Pancreas (tissue), 10 donors: Measurements from ENCODE around the gene IL17B. TPM values are rescaled to one million over a fixed set of nuclear protein-coding genes. Genes with fewer than 3 reads are reported as not detected.

Source experiments
- ATAC-seq, 4 donors: fragments of 200-7000 bp; cut with Tn5 transposase; one replicate each; pipeline versions ENCODE4 v1.8.0 to v1.9.1; 2020; ENCODE audit warnings: mild to moderate bottlenecking in 4 of 4, moderate library complexity in 4 of 4
- DNase-seq, 6 donors: peaks; one replicate each; pipeline ENCODE4 v3.0.0-alpha.2; 2020
- FAIRE-seq: peaks from 2 replicates; lab custom pipeline; 2012; peaks lifted over from hg19 to GRCh38; lab: Jason Lieb, UNC
- H3K27ac ChIP-seq, 4 donors: fragments of 200-600 bp; sonication (generic); 1 replicate in 3 of 4; 2 replicates in 1 of 4; pipeline versions ENCODE4 v1.5.0 to v1.8.0; 2020
- H3K27me3 ChIP-seq, 4 donors: fragments of 200-600 bp; one replicate each; pipeline ENCODE4 v1.8.0; 2021
- H3K36me3 ChIP-seq, 3 donors: fragments of 200-600 bp; sonication (generic) in 1 of 3; one replicate each; pipeline versions ENCODE4 v1.5.0 to v1.8.0; 2020 to 2021
- H3K4me1 ChIP-seq, 3 donors: fragments of 200-600 bp; one replicate each; pipeline ENCODE4 v1.8.0; 2021
- H3K4me3 ChIP-seq, 4 donors: fragments of 200-600 bp; sonication (generic) in 2 of 4; one replicate each; pipeline versions ENCODE4 v1.5.0 to v1.8.0; 2020 to 2021
- H3K9me3 ChIP-seq, 4 donors: fragments of 200-600 bp; one replicate each; pipeline ENCODE4 v1.8.0; 2021
- WGBS, 2 donors: extraction: QIAGEN DNeasy Blood & Tissue Kit; methylation state at CpG; one replicate each; pipeline ENCODE4 v1.1.7; 2013; 5-methylcytosine and 5-hydroxymethylcytosine counted together
- intact Hi-C, 3 donors: fragments of 100-400 bp; cut with DNase I; formaldehyde crosslinking; loops; one replicate each; pipeline versions ENCODE4 v1.11.1 to v1.14.2; 2022
- polyA plus RNA-seq, 2 donors: library from polyadenylated mRNA; stranded (reverse); fragments of 200-250 nt; gene quantifications; one replicate each; pipeline ENCODE4 v1.2.3, GENCODE V29; 2013
- total RNA-seq, 6 donors: library from RNA; stranded (reverse); fragmentation: NEBNext Ultra II Directional in 4 of 6; extraction: Animal tissue kit (Norgen Biotek cat#: 25700) in 4 of 6; gene quantifications; one replicate each; pipeline versions ENCODE4 v1.2.1 to v1.2.4, GENCODE V29; 2021 to 2023
- TF ChIP-seq, protein P1 (sequence below), 4 donors: fragments of 200-600 bp; sonication (generic) in 3 of 4; IDR thresholded peaks; one replicate each; pipeline versions ENCODE4 v1.5.0 to v1.8.0; 2021; ENCODE audit warnings: antibody characterized with exemption in 4 of 4
- donor health status: healthy with polysubstance abuse.
- donor health status: DM: no; HTN: no; CAD: no; lungs with moderate emphysema.
- donor health status: DM: no; HTN: no; CAD: no.
- donor health status: control.
- donor health status: control.
- donor health status: Bipolar disorder and iron deficiency.
- donor health status: DM: yes; HTN: yes; CAD: no.
- donor health status: DM: no; HTN: no; CAD: no.
- donor health status: DM: no; HTN: no; CAD: no.
- donor health status: DM: yes; HTN: yes; CAD: no.

The IL17B gene
- total and polyA plus RNA-seq, 8 donors = not detected

DNA sequence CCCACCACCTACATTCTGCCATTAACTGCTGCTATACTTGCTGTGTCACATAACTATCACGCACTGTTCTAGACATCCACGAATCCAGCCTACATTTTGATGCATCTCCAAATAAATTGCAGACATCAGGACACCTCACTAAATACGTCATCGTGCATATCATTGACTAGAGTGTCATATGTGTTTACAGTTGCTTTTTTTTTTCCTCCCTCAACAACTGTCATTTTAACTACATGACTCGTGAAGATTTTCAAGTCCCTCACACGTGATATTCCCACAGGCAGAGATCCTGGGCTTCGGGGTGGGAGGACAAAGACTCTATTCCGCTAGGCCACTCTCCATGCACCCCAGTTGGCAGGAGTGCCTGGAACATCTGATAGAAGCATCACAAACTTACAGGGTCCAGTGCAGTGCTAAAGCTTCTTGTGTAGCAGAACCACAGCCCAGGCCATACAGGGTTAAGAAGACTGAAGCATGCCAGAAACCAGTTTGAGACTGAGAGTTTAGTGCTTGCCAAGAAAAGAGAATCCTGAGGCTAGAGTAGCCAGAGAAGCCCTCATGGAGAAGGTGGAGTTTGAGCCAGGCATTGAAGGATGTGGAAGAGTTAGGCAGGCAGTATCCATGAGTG lies 20.1 kb downstream of the IL17B start:
- peaks cover 0 to 5% (median 0%) of the 10 kb centered on the region in 3 donors for H3K4me1 ChIP-seq
- TF ChIP-seq, protein P1, sequence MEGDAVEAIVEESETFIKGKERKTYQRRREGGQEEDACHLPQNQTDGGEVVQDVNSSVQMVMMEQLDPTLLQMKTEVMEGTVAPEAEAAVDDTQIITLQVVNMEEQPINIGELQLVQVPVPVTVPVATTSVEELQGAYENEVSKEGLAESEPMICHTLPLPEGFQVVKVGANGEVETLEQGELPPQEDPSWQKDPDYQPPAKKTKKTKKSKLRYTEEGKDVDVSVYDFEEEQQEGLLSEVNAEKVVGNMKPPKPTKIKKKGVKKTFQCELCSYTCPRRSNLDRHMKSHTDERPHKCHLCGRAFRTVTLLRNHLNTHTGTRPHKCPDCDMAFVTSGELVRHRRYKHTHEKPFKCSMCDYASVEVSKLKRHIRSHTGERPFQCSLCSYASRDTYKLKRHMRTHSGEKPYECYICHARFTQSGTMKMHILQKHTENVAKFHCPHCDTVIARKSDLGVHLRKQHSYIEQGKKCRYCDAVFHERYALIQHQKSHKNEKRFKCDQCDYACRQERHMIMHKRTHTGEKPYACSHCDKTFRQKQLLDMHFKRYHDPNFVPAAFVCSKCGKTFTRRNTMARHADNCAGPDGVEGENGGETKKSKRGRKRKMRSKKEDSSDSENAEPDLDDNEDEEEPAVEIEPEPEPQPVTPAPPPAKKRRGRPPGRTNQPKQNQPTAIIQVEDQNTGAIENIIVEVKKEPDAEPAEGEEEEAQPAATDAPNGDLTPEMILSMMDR (IDR thresholded peaks at IDR 0.05) = no peak
- no peak for FAIRE-seq
- H3K27me3 ChIP-seq = no peaks in the 10 kb centered on the region
- WGBS, 2 donors = 82 to 86% methylated on average over 8 of the region's 8 CpGs
- no peak overlapping the region for H3K27ac ChIP-seq
- intact Hi-C loops = no loop called here
- ATAC-seq = no peak
- DNase-seq = no peak
- no peaks in the 10 kb centered on the region for H3K9me3 ChIP-seq
- H3K4me3 ChIP-seq = no peak overlapping the region
- no peaks in the 10 kb centered on the region for H3K36me3 ChIP-seq

- H3K27me3 ChIP-seq = no peaks in the 10 kb centered on the region
- ATAC-seq = peak; percentile 26 to 48 (median 39)
- no peaks in the 10 kb centered on the region for H3K9me3 ChIP-seq
- peak overlapping the region in 2 of 4 donors; percentile 29 to 33 for H3K27ac ChIP-seq
- 1% methylated on average over 16 to 18 of the region's 18 CpGs for WGBS, 2 donors
- peak overlapping the region; percentile 63 to 86 (median 73) for H3K4me3 ChIP-seq
- DNase-seq = peak in 5 of 6 donors; percentile 39 to 78 (median 60)
- peaks cover 0 to 5% (median 0%) of the 10 kb centered on the region in 3 donors for H3K4me1 ChIP-seq
- TF ChIP-seq, protein P1 (IDR thresholded peaks at IDR 0.05) = no peak
- peaks cover 0 to under 1% (median 0%) of the 10 kb centered on the region in 3 donors for H3K36me3 ChIP-seq
- FAIRE-seq = no peak
- intact Hi-C loops = no loop called here
Observed at GRCh38 chr5:149358294-149358651, 20.8 kb downstream of the IL17B start.

DNA sequence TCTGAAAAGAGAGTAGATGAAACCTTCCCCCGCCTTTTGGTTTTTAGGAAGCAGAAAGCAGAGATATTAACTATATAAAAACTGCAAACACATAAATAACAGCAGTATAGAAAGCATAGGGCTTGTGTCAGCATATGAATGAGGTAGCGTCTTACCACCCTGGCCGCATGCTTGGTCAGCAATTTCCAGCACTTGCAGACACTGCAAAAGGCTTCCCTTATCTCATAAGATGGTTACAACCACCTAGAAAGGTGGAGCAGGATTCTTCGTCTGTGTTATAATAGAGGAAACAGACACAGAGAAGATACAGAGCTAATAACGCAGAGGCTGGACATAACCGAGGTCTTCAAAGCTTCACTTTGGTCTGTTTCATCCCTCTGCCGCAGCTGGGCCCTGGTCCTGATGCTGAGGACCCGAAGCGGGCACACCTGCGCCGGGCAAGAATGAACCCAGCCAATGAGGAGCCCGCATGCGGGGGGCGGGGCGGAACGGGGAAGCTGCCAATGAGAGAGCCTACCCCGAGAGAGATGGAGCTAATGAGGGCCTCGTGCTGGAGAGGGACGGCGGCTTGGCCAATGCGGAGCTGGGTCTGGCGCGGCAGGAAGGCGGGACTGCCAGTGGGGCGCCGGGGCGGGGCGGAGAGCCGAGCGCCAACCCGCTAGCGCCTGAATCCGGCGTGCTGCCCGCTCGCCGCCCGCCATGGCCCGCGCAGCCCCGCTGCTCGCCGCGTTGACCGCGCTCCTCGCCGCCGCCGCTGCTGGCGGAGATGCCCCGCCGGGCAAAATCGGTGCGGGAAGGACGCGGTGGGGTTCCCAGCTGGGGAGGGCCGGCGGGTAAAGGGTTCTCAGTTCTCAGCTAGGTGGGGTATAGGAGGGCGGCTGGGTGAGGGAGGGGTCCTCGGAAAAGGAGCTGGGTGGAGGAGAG lies 21.5 kb downstream of the IL17B start, which contains the start of gene PCYOX1L:
Gene PCYOX1L (plus strand): TSS at position 677 of the 924 bp plus-strand sequence. CDS start 23 bp downstream, at position 700.
- FAIRE-seq = no peak
- peak within 1 kb of the TSS in 2 of 4 donors; percentile 29 to 33 for H3K27ac ChIP-seq
- intact Hi-C loops = no loop called here

DNA sequence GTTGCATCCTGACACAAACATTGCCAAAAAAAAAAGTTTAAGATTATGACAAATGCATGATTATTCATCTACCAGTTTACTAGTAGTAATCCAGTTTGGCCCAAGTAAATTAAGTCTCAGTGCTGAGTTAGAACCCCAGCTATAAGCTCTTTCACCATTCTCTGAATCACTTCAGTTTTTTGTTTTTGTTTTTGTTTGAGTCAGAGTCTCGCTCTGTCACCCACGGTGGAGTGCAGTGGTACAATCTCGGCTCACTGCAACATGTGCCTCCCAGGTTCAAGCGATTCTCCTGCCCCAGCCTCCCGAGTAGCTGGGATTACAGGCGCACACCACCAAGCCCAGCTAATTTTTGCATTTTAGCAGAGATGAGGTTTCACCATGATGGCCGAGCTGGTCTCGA lies 22.7 kb downstream of the IL17B start:
- Histone ChIP-seq H3K27me3 (no peaks in the 10 kb centered on the region), H3K9me3 (no peaks in the 10 kb centered on the region), H3K4me3 (no peak overlapping the region), H3K4me1 (peaks cover 0 to 5% (median 0%) of the 10 kb centered on the region in 3 donors), H3K27ac (no peak overlapping the region), H3K36me3 (peaks cover 0 to 10% (median 0%) of the 10 kb centered on the region in 3 donors)
- intact Hi-C loops = no loop called here
- DNase-seq = no peak
- ATAC-seq = no peak
- no peak for FAIRE-seq
- 95 to 97% methylated on average over 8 of the region's 8 CpGs for WGBS, 2 donors
- TF ChIP-seq, protein P1 (IDR thresholded peaks at IDR 0.05) = no peak

More for the DNA sequence above, 21.5 kb downstream of the IL17B start, which contains the start of gene PCYOX1L:
- TF ChIP-seq, protein P1 (IDR thresholded peaks at IDR 0.05) = no peak
- Histone ChIP-seq H3K4me3 (peak within 1 kb of the TSS; percentile 63 to 86 (median 73)), H3K27me3 (no peaks in the 10 kb centered on the region), H3K36me3 (peaks cover 0 to 7% (median 0%) of the 10 kb centered on the region in 3 donors), H3K4me1 (peaks cover 0 to 5% (median 0%) of the 10 kb centered on the region in 3 donors), H3K9me3 (no peaks in the 10 kb centered on the region)
- peak; percentile 93 to 98 (median 95) for DNase-seq
- peak; percentile 99 to 100 (median 100) for ATAC-seq
- WGBS, 2 donors = 2% methylated on average over 59 to 61 of the region's 61 CpGs
